ENCODE data around the gene TTPAL. TPM values are rescaled to one million over a fixed set of nuclear protein-coding genes. Genes with fewer than 3 reads are reported as not detected.

Gene TTPAL
- total and polyA plus RNA-seq, 3 experiments from 2014 or later: 15.9 to 31.6 (median 29.3) TPM

GRCh38 chr20:44481719-44482416, 6.2 kb downstream of the TTPAL start:
- peaks cover 18% of the 10 kb centered on the region for H3K36me3 ChIP-seq (ENCODE audit: insufficient read depth, low read length)
- POLR2A ChIA-PET: no interaction called here
- DNase-seq: no peak
- no peaks in the 10 kb centered on the region for H3K27me3 ChIP-seq (ENCODE audit: insufficient read depth, low read length, poor library complexity, severe bottlenecking)
- peaks cover 11 to 25% (median 12%) of the 10 kb centered on the region in 3 donors for H3K4me1 Mint-ChIP-seq
- H3K27ac Mint-ChIP-seq: peak overlapping the region in 4 of 8 donors; percentile 31 to 71 (median 53)
- no peaks in the 10 kb centered on the region for H3K9me3 ChIP-seq (ENCODE audit: low read length)
- no peak overlapping the region for H3K4me3 ChIP-seq (ENCODE audit: low read length)
- H3K36me3 Mint-ChIP-seq: peaks cover 8 to 62% (median 14%) of the 10 kb centered on the region in 3 donors
- H3K4me3 Mint-ChIP-seq: no peak overlapping the region
- H3K9me3 Mint-ChIP-seq: no peaks in the 10 kb centered on the region
- peaks cover under 1% of the 10 kb centered on the region for H3K4me1 ChIP-seq (ENCODE audit: insufficient read depth, low read length)
- no peak overlapping the region for H3K27ac ChIP-seq (ENCODE audit: low read depth, low read length)
- CTCF ChIA-PET: no interaction called here
- peaks cover 0 to 3% of the 10 kb centered on the region in 2 donors for H3K27me3 Mint-ChIP-seq

- ChIA-PET CTCF (no interaction called here), POLR2A (interaction anchor here (0.7 kb wide), 1 partner anchor 104 kb away, joined by 4 read pairs; no protein-coding TSS in a partner anchor)
- no peak for DNase-seq
- no peaks in the 10 kb centered on the region for H3K9me3 ChIP-seq (ENCODE audit: low read length)
- H3K27me3 ChIP-seq (ENCODE audit: insufficient read depth, low read length, poor library complexity, severe bottlenecking): no peaks in the 10 kb centered on the region
- no peak overlapping the region for H3K4me3 Mint-ChIP-seq
- H3K36me3 Mint-ChIP-seq: peaks cover 8 to 70% (median 14%) of the 10 kb centered on the region in 3 donors
- H3K27ac Mint-ChIP-seq: peak overlapping the region in 2 of 8 donors; percentile 51 to 63
- H3K27me3 Mint-ChIP-seq: peaks cover 0 to 3% of the 10 kb centered on the region in 2 donors
- peaks cover 18% of the 10 kb centered on the region for H3K36me3 ChIP-seq (ENCODE audit: insufficient read depth, low read length)
- no peak overlapping the region for H3K4me3 ChIP-seq (ENCODE audit: low read length)
- peaks cover 5 to 16% (median 8%) of the 10 kb centered on the region in 3 donors for H3K4me1 Mint-ChIP-seq
- H3K9me3 Mint-ChIP-seq: no peaks in the 10 kb centered on the region
- H3K4me1 ChIP-seq (ENCODE audit: insufficient read depth, low read length): no peaks in the 10 kb centered on the region
- no peak overlapping the region for H3K27ac ChIP-seq (ENCODE audit: low read depth, low read length)
Measured at GRCh38 chr20:44483112-44483511, 7.4 kb downstream of the TTPAL start.

- H3K27me3 ChIP-seq (ENCODE audit: insufficient read depth, low read length, poor library complexity, severe bottlenecking): no peaks in the 10 kb centered on the region
- peaks cover 35% of the 10 kb centered on the region for H3K36me3 ChIP-seq (ENCODE audit: insufficient read depth, low read length)
- no peak for DNase-seq
- ChIA-PET CTCF (no interaction called here), POLR2A (interaction anchor here (0.6 kb wide), 1 partner anchor 491 kb away, joined by 4 read pairs; no protein-coding TSS in a partner anchor)
- H3K27me3 Mint-ChIP-seq: peaks cover 0 to 3% of the 10 kb centered on the region in 2 donors
- H3K4me3 ChIP-seq (ENCODE audit: low read length): no peak overlapping the region
- H3K27ac Mint-ChIP-seq: peak overlapping the region in 6 of 8 donors; percentile 2 to 68 (median 55)
- H3K9me3 ChIP-seq (ENCODE audit: low read length): no peaks in the 10 kb centered on the region
- H3K4me3 Mint-ChIP-seq: no peak overlapping the region
- peaks cover 7 to 25% (median 10%) of the 10 kb centered on the region in 3 donors for H3K4me1 Mint-ChIP-seq
- H3K9me3 Mint-ChIP-seq: no peaks in the 10 kb centered on the region
- peaks cover 12 to 85% (median 22%) of the 10 kb centered on the region in 3 donors for H3K36me3 Mint-ChIP-seq
- no peak overlapping the region for H3K27ac ChIP-seq (ENCODE audit: low read depth, low read length)
- no peaks in the 10 kb centered on the region for H3K4me1 ChIP-seq (ENCODE audit: insufficient read depth, low read length)
Measured at GRCh38 chr20:44485078-44485829, 9.6 kb downstream of the TTPAL start.

- peaks cover 39% of the 10 kb centered on the region for H3K36me3 ChIP-seq (ENCODE audit: insufficient read depth, low read length)
- no peak for DNase-seq
- H3K27ac ChIP-seq (ENCODE audit: low read depth, low read length): no peak overlapping the region
- Mint-ChIP-seq H3K36me3 (peaks cover 12 to 84% (median 18%) of the 10 kb centered on the region in 3 donors), H3K27me3 (peaks cover 0 to 3% of the 10 kb centered on the region in 2 donors), H3K4me3 (no peak overlapping the region), H3K9me3 (no peaks in the 10 kb centered on the region), H3K27ac (peak overlapping the region in 3 of 8 donors; percentile 2 to 47 (median 14)), H3K4me1 (peaks cover 9 to 28% (median 14%) of the 10 kb centered on the region in 3 donors)
- no peaks in the 10 kb centered on the region for H3K27me3 ChIP-seq (ENCODE audit: insufficient read depth, low read length, poor library complexity, severe bottlenecking)
- H3K4me1 ChIP-seq (ENCODE audit: insufficient read depth, low read length): no peaks in the 10 kb centered on the region
- no peaks in the 10 kb centered on the region for H3K9me3 ChIP-seq (ENCODE audit: low read length)
- CTCF ChIA-PET: no interaction called here
- H3K4me3 ChIP-seq (ENCODE audit: low read length): no peak overlapping the region
- POLR2A ChIA-PET: interaction anchor here (0.6 kb wide), 1 partner anchor 491 kb away, joined by 4 read pairs; no protein-coding TSS in a partner anchor
Measured at GRCh38 chr20:44485830-44486198, 10.1 kb downstream of the TTPAL start.

- Histone ChIP-seq H3K9me3 (ENCODE audit: low read length) (no peaks in the 10 kb centered on the region), H3K4me3 (ENCODE audit: low read length) (no peak overlapping the region), H3K27ac (ENCODE audit: low read depth, low read length) (no peak overlapping the region), H3K36me3 (ENCODE audit: insufficient read depth, low read length) (peaks cover 40% of the 10 kb centered on the region), H3K27me3 (ENCODE audit: insufficient read depth, low read length, poor library complexity, severe bottlenecking) (no peaks in the 10 kb centered on the region), H3K4me1 (ENCODE audit: insufficient read depth, low read length) (peaks cover 8% of the 10 kb centered on the region)
- no peak for DNase-seq
- ChIA-PET CTCF (no interaction called here), POLR2A (no interaction called here)
- peaks cover 26 to 43% (median 34%) of the 10 kb centered on the region in 3 donors for H3K4me1 Mint-ChIP-seq
- H3K27me3 Mint-ChIP-seq: no peaks in the 10 kb centered on the region
- H3K9me3 Mint-ChIP-seq: no peaks in the 10 kb centered on the region
- H3K27ac Mint-ChIP-seq: peak overlapping the region in 7 of 8 donors; percentile 0 to 71 (median 44)
- H3K4me3 Mint-ChIP-seq: no peak overlapping the region
- H3K36me3 Mint-ChIP-seq: peaks cover 12 to 84% (median 21%) of the 10 kb centered on the region in 3 donors
Measured at GRCh38 chr20:44488551-44488950, 12.9 kb downstream of the TTPAL start.

- H3K9me3 Mint-ChIP-seq: no peaks in the 10 kb centered on the region
- H3K36me3 Mint-ChIP-seq: peaks cover 12 to 84% (median 22%) of the 10 kb centered on the region in 3 donors
- DNase-seq: no peak
- H3K36me3 ChIP-seq (ENCODE audit: insufficient read depth, low read length): peaks cover 38% of the 10 kb centered on the region
- H3K9me3 ChIP-seq (ENCODE audit: low read length): no peaks in the 10 kb centered on the region
- ChIA-PET CTCF (interaction anchor here (2.9 kb wide), 1 partner anchor 121 kb away, joined by 9 read pairs; no protein-coding TSS in a partner anchor), POLR2A (no interaction called here)
- H3K27me3 ChIP-seq (ENCODE audit: insufficient read depth, low read length, poor library complexity, severe bottlenecking): no peaks in the 10 kb centered on the region
- no peak overlapping the region for H3K27ac ChIP-seq (ENCODE audit: low read depth, low read length)
- H3K4me1 Mint-ChIP-seq: peaks cover 26 to 47% (median 34%) of the 10 kb centered on the region in 3 donors
- no peak overlapping the region for H3K4me3 ChIP-seq (ENCODE audit: low read length)
- peaks cover 8% of the 10 kb centered on the region for H3K4me1 ChIP-seq (ENCODE audit: insufficient read depth, low read length)
- no peak overlapping the region for H3K4me3 Mint-ChIP-seq
- H3K27me3 Mint-ChIP-seq: no peaks in the 10 kb centered on the region
- peak overlapping the region in 4 of 8 donors; percentile 11 to 71 (median 40) for H3K27ac Mint-ChIP-seq
Measured at GRCh38 chr20:44489223-44489622, 13.5 kb downstream of the TTPAL start.

- Histone ChIP-seq H3K4me3 (ENCODE audit: low read length) (no peak overlapping the region), H3K27me3 (ENCODE audit: insufficient read depth, low read length, poor library complexity, severe bottlenecking) (no peaks in the 10 kb centered on the region), H3K4me1 (ENCODE audit: insufficient read depth, low read length) (peaks cover 8% of the 10 kb centered on the region), H3K9me3 (ENCODE audit: low read length) (no peaks in the 10 kb centered on the region), H3K36me3 (ENCODE audit: insufficient read depth, low read length) (peaks cover 42% of the 10 kb centered on the region), H3K27ac (ENCODE audit: low read depth, low read length) (no peak overlapping the region)
- DNase-seq: no peak
- no peak overlapping the region for H3K4me3 Mint-ChIP-seq
- no peaks in the 10 kb centered on the region for H3K9me3 Mint-ChIP-seq
- H3K4me1 Mint-ChIP-seq: peaks cover 26 to 52% (median 34%) of the 10 kb centered on the region in 3 donors
- peaks cover 12 to 86% (median 26%) of the 10 kb centered on the region in 3 donors for H3K36me3 Mint-ChIP-seq
- ChIA-PET POLR2A (interaction anchor here (0.7 kb wide), 1 partner anchor 115 kb away, joined by 3 read pairs; no protein-coding TSS in a partner anchor), CTCF (interaction anchor here (2.9 kb wide), 1 partner anchor 120 kb away, joined by 9 read pairs; no protein-coding TSS in a partner anchor)
- H3K27me3 Mint-ChIP-seq: no peaks in the 10 kb centered on the region
- H3K27ac Mint-ChIP-seq: peak overlapping the region in 6 of 8 donors; percentile 43 to 74 (median 53)
Measured at GRCh38 chr20:44489931-44490330, 14.3 kb downstream of the TTPAL start.
